D721Med (cell line): ENCODE measurements around the gene CHEK2.

Experiments used
- DNase-seq: peaks from one replicate; pipeline ENCODE4 v3.0.0; 2011; ENCODE audit warnings: low spot score; ENCODE audit not compliant: insufficient read length
- FAIRE-seq: peaks from 2 replicates; lab custom pipeline; 2011; peaks lifted over from hg19 to GRCh38; lab: Jason Lieb, UNC
- CTCF ChIP-seq: IDR thresholded peaks from 2 replicates; pipeline ENCODE4 v1.5.1; 2012; ENCODE audit warnings: mild to moderate bottlenecking, control low read depth; ENCODE audit not compliant: insufficient read depth; ENCODE audit errors: missing control alignments

CHEK2 gene

GRCh38 chr22:28774378-28774777 lies 32.8 kb upstream of the CHEK2 start:
- FAIRE-seq, result no peak
- no peak for TF ChIP-seq CTCF

GRCh38 chr22:28773461-28773867 lies 31.8 kb upstream of the CHEK2 start:
- DNase-seq (no peak), FAIRE-seq (no peak)
- no peak for TF ChIP-seq CTCF

More at GRCh38 chr22:28774378-28774777, 32.8 kb upstream of the CHEK2 start:
- DNase-seq, result no peak

- no peak for FAIRE-seq
- DNase-seq, result peak; percentile 75
- no peak for TF ChIP-seq CTCF
Observed at GRCh38 chr22:28772633-28773460, 31.2 kb upstream of the CHEK2 start, which contains the start of gene CCDC117. Gene CCDC117, plus strand, starts transcription at chr22:28772695. Its CDS starts 155 bp downstream, at chr22:28772850.

- no peak for FAIRE-seq
- TF ChIP-seq CTCF, result no peak
- no peak for DNase-seq
Observed at GRCh38 chr22:28771195-28771791, 29.7 kb upstream of the CHEK2 start.

- no peak for DNase-seq
- no peak for FAIRE-seq
- no peak for TF ChIP-seq CTCF
Observed at GRCh38 chr22:28769394-28770085, 27.9 kb upstream of the CHEK2 start.

- FAIRE-seq (no peak), DNase-seq (no peak)
- no peak for TF ChIP-seq CTCF
Observed at GRCh38 chr22:28768701-28769393, 27.2 kb upstream of the CHEK2 start.
